KBM-7 (cell line): ENCODE measurements around the gene CACNA1E.

Experiments used
- DNase-seq: peaks from one replicate; pipeline ENCODE4 v3.0.0-alpha.2; 2015
- in situ Hi-C: fragments of 300-500 bp; cut with MboI; formaldehyde crosslinking; loops from 2 replicates; pipeline ENCODE4 v1.14.3; 2020; ENCODE audit warnings: low sequenced_read_pairs, low pct_unique_long_range_greater_than_20kb, mixed read lengths

CACNA1E gene

DNA sequence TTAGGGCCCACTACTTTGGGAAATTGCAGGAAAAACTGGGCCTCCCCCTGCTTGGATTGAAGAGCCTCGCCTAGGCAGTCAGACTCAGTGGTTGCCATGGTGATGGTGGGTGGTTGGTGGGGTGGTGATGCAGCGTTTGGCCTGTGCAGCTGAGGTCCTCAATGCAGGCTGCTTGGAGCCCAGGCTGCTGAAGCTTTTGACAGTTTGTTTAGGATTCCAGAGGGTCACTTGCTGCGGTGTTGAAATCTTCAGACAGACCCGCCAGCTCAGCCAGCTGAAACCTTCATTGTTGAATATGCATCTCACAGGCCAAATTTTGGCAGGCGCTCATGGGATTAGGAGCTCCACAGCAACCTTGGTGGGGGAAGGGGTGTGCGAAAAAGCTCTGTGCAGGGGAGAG lies 67.9 kb downstream of the CACNA1E start:
- in situ Hi-C loops, result no loop called here

DNA sequence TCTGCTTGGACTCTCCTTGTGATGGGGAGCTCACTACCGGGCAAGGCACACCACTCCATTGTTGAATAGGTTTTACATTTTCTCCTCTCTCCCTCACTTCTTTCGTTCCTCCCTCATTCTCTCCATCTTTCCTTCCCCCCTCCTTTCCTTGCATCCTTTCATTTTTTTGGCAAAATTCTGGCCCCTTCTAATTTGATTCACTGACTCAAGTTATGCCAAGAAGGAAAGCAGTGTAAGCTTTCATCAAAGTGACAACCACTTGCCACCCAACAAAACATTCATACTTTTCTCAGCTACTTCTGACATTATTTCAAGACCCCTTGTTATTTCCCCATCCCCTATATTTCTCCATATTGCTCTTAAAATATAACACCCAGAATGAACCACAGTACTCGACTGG lies 68.4 kb downstream of the CACNA1E start:
- in situ Hi-C loops, result no loop called here
- DNase-seq, result no peak

More for the DNA sequence above, 67.9 kb downstream of the CACNA1E start:
- DNase-seq, result no peak

DNA sequence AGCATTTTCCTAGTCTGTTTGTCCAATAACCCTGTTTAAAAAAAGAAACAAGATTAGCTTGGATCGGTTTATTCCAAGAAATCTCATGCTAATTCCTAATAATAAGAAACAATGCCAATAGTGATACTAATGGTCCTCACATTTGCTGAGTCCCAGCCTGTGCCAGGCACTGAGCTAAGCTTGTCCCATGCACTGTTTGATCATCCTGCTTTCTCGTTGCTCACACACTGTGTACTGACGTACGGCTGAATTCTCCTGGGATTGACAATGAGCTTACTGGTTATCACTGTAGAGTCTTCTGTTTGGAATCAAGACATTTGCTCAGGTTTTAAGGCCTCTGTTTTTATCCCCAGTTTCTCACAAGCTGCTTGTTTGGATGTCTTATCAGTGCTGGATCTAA lies 71.1 kb downstream of the CACNA1E start:
- in situ Hi-C loops, result no loop called here
- no peak for DNase-seq

DNA sequence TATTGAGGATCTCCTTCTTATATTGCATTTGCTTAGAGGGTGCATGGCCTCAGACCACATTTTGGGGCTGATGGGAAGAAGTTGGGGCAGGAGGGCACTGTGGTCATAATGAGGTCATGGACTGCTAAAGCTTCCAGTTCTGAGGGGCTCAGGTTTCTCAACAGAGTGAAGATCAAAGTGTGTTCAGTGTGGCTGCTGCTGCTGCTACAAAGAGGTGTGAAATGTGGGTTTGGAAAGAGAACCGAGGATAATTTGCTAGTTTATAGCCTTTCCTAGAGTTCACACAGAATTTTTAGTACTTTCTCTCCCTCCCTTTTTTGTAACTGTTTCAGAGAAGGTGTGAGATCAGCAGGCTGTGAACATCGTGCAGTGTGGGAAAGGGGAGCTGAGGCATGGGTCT lies 73.3 kb downstream of the CACNA1E start:
- no peak for DNase-seq

DNA sequence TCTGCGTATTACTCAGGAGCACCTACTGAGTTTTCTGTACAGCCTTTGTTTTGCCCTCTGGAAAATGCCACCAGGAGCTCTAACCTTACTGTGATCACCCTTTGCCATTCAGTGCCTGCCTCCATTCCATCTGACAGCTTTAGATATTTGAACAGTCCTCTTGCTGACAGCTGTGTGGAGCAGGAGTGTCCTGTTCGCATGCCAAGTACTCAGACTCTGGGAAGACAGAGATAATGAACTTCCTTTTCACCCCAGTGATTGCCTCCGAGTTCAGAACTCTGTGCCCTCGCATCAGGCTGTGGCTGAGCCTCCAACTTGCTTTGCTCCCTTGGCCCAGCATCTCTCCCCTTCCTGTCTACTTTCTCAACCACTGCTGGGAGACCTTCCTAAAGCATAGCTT lies 74.0 kb downstream of the CACNA1E start:
- DNase-seq, result no peak
- in situ Hi-C loops, result no loop called here

More for the DNA sequence above, 73.3 kb downstream of the CACNA1E start:
- in situ Hi-C loops, result no loop called here

DNA sequence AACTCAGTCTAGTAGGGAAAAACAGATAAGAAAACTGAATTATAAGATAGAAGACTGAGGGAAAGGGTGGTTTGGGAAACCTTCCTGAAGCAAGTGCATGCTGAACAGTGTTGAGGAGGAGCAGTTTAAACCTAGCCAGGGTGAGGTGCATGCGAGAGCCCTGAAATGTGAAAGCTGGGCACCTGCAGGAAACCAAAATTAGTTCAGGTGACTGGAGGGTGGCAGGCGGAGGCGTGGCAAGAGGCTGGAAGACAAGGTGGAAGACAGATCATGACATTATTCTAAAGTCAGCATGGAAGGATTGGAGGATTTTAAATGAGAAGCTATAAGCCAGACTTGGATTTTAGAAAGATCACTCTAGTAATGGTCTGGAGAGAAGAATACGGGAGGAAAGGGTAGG lies 75.1 kb downstream of the CACNA1E start:
- in situ Hi-C loops, result no loop called here
- no peak for DNase-seq

DNA sequence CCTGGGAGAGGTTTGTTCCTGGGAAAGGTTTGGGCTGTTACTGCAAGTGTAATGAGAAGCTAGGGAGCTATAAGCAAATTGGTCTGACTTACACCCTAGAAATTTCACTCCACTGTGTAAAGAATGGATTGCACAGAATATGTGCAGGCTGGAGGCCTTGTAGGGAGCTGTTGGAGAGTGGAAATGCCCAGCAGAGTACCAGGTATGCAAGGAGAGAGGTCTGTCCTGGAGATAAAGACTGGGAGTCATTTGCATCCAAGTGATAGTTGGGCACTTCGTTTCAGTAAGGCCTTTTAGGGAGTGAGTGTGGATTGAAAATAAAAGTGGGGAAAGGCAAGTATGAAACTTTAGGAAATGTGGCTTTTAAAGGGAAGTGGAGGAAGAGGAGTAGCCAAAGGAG lies 75.8 kb downstream of the CACNA1E start:
- in situ Hi-C loops, result no loop called here

DNA sequence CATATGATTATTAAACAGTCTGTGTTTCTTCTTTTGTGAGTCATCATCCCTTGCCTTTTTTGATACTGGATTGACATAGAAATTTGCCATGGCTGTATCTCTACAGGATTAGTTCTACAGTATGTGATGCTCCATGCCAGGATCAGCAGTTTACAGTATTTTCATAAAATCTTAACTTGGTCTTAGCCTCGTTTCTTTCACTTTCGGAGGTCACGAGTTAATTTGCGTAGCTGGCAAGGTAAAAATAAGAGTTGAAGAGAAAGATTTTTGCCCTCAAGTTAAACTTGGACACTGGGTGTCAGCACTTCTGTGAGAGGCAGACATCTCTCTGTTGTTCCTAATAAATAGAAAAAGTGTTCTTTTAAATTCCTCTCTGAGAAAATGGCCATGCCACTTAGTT lies 79.1 kb downstream of the CACNA1E start:
- in situ Hi-C loops, result no loop called here
- DNase-seq, result no peak

More for the DNA sequence above, 75.8 kb downstream of the CACNA1E start:
- DNase-seq, result no peak

DNA sequence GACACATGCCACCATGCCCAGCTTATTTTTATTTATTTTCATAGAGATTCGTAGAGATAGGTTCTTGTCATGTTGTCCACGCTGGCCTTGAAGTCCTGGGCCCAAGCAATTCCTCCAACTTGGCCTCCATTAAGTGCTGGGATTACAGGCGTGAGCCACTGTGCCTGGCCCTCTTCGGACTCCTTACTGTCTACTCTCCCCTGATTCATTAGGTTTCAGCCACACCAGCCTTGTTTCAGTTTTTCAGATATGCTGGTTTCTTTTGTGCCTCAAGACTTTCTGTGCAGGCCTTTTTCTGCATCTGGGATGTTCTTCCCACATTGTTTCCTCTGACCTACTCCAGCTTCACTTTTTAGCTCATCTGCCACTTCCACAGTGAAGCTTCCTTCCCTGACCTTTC lies 85.4 kb downstream of the CACNA1E start:
- in situ Hi-C loops, result no loop called here
- DNase-seq, result no peak

DNA sequence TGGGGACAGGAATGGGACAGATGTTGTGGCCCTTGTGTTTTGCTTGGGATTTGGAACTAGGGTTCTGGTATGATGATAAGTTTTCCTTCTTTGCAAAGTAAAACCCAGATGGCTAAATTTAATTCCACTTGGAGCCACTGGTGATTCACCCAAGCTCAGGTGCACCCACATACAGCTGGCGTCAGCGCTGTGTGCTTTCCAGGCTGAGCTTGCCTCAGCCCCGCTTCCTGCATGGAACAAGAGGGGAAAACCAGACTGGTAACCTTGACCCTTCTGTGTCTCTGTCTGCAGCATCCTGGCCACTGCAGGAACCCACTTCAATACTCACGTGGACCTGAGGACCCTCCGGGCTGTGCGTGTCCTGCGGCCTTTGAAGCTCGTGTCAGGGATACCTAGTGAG lies 94.2 kb downstream of the CACNA1E start:
- no peak for DNase-seq
- in situ Hi-C loops, result no loop called here

DNA sequence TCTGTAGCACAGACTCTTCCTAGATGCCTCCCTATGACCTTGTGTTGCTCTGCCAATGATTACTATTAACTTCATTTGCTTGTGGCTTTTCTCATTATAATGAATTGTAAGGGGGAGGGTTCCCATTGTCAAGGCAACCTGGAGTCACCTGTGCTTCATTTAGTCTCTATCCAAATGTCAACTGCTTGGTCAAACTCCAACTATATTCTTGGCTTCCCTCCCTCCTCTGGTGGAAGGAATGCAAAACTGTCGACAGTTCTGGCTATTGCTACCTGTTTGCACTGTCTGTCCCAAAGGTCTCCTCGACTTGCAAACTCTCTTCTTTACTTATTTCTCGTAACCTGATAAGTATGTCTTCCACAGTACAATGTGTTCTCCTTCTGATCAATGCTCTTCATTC lies 100.3 kb downstream of the CACNA1E start:
- no peak for DNase-seq

DNA sequence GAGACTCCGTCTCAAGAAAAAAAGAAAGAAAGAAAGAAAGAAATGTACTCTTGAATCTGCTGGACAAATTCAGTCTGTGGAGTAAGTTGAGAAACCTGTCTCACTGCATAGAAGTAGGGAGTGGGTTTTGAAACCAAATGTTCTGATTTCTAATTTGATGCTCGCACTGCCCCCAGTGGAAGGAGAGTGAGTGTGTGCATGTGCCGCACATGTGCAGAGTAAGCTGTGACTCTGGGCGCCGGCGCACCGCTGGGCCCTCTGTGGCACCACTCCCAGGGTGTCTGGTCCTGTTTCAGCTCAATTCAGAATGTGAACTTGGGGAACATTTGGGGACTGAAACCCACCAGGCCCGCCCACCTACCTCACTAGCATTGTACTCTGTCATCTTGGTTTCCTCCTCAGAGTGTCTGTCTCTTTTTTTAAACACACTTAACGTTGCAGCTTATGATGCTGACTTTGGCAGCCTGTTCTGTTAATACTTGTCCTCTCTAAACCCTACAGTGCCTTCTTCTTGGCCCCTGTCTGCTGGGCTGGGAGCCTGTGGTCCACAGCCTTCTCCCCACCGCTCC lies 104.6 kb downstream of the CACNA1E start:
- no peak for DNase-seq
- in situ Hi-C loops, result no loop called here

More for the DNA sequence above, 100.3 kb downstream of the CACNA1E start:
- in situ Hi-C loops, result no loop called here

DNA sequence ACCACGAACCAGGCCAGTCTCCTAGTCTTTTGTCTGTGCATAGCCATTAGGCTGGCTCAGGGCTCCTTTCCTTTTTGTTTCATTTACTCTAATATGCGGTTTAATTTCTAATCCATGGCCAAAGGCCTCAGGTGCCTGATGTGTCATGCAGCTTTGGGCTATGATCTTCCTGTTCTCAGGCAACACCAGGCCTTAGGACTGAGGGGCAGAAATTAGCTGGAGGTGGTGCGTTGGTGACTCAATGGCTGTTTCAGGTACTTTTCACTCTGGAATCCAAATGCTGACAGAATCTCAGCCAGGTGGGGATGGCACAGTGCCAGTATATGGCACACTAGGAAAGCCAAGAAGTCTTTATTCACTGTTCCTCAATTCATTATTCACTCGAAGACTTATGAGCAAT lies 105.3 kb downstream of the CACNA1E start:
- in situ Hi-C loops, result no loop called here

DNA sequence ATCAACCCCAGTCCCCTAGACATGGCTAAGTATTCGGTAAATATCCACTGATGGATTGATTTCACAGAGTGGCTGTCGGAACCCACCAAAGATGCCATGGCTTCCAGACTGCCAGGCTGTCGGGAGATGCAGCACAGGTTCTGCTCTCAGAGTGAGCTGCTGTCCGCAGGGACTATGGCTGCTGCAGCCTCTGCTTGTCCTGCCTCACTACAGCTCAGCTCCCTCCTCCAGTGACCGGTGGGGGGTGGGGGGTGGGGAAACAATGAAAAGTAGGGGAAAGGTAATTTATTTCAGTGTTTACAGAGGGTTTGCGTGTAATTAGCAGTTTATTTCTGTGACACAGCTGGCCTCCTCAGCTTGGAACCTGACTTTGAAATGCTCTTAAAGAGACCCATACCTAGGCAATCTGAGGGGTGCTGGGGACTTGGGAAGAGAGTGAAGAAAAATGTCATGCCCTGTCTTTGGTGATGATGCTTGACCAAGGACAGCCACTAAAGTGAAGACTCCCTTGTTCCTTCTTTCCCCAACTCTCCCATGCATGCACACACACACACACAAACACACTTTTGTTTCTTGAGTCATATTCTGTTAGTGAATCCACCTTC lies 109.0 kb downstream of the CACNA1E start:
- in situ Hi-C loops, result no loop called here
- DNase-seq, result no peak

More for the DNA sequence above, 105.3 kb downstream of the CACNA1E start:
- no peak for DNase-seq

DNA sequence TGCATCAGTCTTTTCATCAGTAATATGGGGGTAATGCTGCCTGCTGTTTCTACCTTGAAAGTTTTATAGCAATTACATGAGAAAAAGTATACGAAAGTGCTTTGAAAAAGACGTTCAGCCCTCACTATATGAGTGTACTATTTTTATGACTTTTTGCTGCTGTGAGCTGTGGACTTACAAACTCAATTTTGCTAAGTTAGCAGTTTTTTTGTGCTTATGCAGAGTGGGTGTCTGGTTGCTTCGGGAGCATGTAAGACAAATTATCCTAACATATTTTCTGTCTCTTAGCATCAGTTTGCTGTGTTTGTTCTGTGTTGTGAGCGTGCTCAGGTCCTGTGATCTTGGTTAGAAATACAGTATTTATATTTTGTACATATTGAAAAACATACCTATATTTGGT lies 109.7 kb downstream of the CACNA1E start:
- in situ Hi-C loops, result no loop called here

DNA sequence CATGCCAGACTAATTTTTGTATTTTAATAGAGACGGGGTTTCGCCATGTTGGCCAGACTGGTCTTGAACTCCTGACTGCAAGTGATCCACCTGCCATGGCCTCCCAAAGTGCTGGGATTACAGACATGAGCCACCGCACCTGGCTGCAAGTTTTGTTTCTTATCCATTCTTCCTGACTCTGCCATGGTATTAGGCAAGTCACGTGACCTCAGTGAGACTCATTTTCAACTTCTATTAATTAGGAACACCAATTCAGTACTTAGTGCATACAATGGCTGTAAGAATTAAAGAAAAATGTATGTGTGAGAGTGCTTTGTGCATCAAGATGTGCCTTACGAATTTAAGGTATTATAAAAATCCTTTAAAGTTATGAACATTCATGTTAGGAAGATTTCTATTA lies 111.2 kb downstream of the CACNA1E start:
- in situ Hi-C loops, result no loop called here
- DNase-seq, result no peak

More for the DNA sequence above, 109.7 kb downstream of the CACNA1E start:
- DNase-seq, result no peak

DNA sequence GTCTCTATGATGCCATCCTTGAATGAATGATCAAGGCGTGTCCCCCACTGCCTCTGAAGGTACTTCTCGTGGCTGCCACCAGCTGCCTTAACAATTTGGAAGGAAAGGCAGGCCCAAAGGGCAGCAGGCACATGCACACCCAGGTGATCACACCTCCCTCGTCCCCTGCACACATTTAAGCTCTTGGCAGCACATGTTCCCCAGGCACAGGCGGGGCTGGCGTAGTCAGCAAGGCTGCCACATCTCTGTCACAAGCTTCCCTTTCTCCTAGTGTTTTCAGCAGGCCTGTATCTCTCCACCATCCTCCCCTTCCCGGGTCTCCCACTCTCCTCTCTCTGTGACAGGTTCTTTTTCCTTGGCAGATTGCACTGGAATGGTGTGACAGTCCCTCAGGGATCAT lies 111.9 kb downstream of the CACNA1E start:
- in situ Hi-C loops, result no loop called here
- no peak for DNase-seq

DNA sequence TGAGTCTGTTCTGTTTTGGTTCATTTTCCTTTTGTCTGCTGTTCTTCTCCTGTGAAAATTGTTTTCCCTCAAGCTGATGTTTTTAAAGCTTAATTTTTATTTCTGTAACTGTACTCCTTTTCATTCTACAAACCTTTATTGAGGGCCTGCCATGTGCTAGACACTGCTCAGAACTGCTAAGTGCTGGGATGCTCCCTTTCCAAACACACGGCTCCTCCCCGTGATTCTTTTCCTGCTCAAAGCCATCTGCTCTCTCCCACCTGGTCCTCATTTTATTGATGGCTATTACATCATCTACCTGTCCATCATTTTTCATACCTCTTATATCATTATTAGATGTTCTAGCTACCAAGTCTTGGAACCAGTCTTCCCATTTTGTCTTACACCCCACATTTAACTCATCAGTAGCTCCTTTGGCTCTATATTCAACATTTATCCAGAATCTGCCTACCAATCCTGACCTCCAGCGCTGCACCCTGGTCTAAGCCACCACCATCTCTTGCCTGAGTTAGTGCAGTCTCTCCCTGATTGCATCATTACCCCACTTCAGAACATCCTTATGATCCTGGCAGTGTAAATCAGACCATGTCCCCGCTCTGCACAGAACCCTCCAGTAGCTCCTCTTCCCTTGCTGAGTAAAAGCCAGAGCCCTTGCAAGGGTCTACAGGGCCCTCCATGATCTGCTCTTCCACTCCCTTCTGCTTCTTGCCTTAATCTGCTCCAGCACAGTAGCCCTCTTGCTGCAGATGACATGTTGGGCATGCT lies 118.1 kb downstream of the CACNA1E start:
- no peak for DNase-seq
- in situ Hi-C loops, result no loop called here

DNA sequence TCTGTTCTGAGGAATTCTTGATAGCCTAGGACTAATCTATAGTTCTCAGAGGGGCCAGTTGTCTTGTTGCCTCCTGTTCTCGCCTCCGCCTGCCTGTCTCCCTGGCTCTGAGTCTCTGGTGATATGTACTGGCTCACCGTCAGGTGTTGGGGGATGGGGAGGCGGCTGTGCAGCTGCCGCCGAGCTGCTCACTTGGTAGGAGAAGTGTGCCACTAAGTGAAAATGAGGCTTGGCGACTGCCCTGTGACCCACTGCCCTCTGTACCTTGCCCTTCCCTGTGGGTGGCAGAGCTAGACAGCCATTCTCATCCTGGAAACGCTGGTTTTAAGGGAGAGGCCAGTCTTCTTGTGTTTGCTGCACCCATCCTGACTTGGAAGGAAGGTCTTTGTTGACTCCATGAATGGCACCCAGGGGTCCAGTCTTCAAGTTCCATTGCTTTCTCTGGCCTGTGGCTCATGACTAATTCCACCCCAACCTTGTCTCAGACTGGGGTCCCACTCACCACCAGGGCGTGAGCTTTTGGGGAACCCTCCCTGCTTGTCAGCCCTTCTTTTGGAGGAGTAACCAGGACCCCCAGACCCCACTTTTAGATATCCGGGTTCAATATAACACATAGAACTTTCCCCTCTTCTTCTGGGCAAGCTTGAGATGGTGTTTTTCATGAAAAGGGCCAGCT lies 120.6 kb downstream of the CACNA1E start:
- in situ Hi-C loops, result no loop called here
- DNase-seq, result no peak
